ENCODE results near the gene ACP5. TPM values are rescaled to one million over a fixed set of nuclear protein-coding genes. Genes with fewer than 3 reads are reported as not detected.

ACP5 gene
- total RNA-seq, 4 donors from 2014 or later = 24.4 to 133 (median 36.1) TPM

DNA sequence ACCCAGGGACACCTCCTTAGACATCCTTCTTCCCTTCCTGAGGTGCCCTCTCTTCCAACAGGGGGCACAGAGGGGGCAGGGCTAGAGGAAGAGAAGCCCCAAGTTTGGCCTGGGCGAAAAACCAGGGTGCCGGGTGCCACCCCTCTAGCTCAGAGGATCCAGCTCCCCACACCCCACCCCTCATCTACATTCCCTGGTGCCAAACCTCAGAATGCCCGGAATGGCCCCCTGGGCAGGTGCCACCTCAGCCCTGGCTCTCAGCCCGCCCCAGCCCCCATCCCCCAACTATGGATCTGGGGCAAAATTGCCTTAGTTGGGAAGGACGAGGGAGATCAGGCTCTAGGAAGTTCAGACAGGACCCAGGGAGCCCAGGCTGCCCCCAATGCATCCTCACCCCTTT is 36.8 kb downstream of the ACP5 start:
- TF ChIP-seq, protein P1, sequence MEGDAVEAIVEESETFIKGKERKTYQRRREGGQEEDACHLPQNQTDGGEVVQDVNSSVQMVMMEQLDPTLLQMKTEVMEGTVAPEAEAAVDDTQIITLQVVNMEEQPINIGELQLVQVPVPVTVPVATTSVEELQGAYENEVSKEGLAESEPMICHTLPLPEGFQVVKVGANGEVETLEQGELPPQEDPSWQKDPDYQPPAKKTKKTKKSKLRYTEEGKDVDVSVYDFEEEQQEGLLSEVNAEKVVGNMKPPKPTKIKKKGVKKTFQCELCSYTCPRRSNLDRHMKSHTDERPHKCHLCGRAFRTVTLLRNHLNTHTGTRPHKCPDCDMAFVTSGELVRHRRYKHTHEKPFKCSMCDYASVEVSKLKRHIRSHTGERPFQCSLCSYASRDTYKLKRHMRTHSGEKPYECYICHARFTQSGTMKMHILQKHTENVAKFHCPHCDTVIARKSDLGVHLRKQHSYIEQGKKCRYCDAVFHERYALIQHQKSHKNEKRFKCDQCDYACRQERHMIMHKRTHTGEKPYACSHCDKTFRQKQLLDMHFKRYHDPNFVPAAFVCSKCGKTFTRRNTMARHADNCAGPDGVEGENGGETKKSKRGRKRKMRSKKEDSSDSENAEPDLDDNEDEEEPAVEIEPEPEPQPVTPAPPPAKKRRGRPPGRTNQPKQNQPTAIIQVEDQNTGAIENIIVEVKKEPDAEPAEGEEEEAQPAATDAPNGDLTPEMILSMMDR (IDR thresholded peaks at IDR 0.05) = no peak
- no peak for ATAC-seq (ENCODE audit: low FRiP score)
- no peak for DNase-seq (ENCODE audit: low spot score)

DNA sequence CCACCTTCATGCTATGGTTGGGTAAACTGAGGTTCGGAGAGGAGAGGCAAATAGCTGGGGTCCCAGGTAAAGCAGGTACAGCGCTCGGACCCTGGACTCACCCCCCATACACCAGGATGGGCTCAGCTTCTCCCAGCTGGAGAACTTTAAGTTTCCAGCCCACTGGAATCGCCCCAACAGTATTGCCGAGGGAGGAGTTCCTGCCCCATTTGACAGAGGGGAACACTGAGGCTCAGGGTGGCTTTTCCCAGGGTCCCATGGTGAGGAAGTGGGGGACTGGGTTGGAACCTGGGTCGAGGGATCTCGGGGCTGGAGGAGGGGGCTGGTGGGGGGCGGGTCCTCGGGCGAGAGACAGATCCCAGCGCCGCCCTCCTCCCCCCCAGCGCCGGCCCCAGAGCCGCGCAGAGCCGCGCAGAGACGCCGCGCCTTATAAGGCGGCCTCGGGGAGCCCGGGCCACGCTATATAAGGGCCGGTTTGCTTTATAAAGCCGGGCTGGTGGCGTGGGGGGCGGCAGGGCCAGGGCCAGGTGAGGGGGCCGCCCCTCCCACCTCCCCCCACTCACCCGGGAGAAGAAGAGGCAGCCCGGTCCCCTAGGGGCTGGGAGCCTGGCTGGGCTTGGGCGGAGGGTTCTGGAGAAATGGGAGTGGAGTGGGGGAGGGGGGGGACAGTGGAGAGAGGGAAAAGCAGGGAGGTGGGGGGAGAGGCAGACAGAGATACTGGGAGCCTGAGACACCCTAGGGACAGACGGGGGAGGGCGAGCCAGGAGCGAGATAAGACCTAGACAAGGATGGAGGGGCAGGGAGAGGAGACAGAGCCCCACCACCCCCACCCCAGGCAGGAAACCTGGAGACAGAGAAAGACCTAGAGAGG is 37.7 kb downstream of the ACP5 start:
- TF ChIP-seq, protein P1 (IDR thresholded peaks at IDR 0.05) = no peak
- no peak for DNase-seq (ENCODE audit: low spot score)
- no peak for ATAC-seq (ENCODE audit: low FRiP score)

DNA sequence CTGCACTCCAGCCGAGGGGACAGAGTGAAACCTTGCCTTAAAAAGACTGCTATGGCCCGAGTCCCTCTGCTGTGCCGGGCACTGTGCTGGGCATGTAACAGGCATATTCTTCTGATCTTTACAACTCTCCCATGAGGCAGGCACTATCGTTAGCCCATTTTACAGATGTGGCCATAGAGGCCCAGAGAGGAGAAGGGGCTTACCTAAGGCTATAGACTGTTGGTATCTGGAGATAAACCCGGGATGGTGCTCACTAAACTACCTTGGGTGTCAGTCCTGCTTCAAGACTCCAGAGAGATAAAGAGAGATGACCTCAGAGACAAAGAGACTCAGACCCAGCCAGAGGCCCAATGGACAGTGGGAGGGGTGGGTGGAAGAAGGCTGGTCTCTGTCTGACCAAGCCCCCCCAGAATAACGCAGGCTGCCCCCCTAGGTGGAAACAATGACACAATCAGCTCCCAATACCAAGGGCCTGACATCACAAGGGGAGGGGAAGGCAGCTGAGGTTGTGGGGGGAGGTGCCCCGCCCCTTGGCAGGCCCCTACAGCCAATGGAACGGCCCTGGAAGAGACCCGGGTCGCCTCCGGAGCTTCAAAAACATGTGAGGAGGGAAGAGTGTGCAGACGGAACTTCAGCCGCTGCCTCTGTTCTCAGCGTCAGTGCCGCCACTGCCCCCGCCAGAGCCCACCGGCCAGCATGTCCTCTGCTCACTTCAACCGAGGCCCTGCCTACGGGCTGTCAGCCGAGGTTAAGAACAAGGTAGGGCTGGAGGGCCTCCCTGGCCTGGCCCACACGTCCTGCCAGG is 39.0 kb downstream of the ACP5 start, which contains the start of gene CNN1:
TSS of gene CNN1 (plus strand) at position 620 of the 805 bp plus-strand sequence. CDS start at position 697, 77 bp downstream.
- DNase-seq (ENCODE audit: low spot score) = no peak
- ATAC-seq (ENCODE audit: low FRiP score) = peak; percentile 50

DNA sequence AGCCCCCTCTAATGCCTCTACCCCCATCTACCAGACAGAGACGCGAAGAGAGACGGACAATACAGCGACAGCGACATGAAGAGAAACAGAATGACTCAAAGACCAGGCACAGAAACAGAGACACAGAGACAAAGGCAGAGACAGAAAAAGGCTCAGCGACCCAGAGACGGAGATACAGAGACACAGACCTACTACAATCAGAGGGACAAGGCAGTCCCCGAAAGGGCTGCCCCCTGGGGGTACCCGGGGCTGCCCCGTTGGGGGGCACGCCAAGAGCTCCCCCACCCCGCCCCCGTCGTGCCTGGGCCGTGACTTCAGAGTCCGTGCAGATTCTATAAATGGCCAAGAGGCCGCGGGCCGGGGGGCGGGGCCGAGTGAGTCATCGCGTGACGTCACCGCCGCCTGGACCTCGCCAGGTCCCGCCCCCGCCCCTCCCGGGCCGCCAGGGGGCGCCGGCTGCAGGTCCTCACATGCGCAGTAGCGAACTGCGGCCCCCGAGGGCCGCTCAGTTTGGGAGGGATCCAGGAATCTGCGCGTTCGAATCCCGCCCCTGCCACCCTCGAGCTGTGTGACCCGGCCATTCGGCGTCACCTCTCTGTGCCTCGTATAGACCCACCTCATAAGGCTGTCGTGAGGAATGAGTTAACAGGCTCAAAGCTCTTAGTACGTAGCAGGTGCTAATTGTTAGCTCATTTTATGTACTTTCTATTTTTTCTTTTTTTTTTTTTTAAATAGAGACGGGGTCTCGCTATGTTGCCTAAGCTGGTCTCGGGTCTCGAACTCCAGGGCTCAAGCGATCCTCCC is 41.5 kb downstream of the ACP5 start:
- DNase-seq (ENCODE audit: low spot score) (peak; percentile 95), ATAC-seq (ENCODE audit: low FRiP score) (peak; percentile 90)
- TF ChIP-seq, protein P1 (IDR thresholded peaks at IDR 0.05) = peak in 2 of 3 donors; percentile 85 to 88

More for the DNA sequence above, 39.0 kb downstream of the ACP5 start, which contains the start of gene CNN1:
- TF ChIP-seq, protein P1 (IDR thresholded peaks at IDR 0.05) = no peak

DNA sequence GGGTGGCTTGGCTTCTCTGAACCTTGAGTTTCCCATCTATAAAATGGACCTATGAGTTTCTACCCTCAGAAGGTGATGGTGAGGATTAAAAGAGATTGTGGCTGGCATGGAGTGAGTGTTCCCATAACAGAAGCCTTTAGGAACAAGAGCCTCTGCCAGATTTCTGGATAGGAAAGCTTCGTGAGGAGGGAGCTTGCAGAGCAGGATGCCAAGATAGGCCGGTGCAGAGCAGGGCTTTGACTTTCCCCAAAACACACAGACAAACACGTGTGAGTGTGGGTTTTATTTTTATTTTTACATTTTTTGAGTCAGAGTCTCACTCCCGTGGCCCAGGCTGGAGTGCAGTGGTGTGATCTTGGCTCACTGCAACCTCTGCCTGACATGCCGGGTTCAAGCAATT is 42.5 kb downstream of the ACP5 start:
- ATAC-seq (ENCODE audit: low FRiP score) = no peak
- TF ChIP-seq, protein P1 (IDR thresholded peaks at IDR 0.05) = no peak
- DNase-seq (ENCODE audit: low spot score) = no peak

DNA sequence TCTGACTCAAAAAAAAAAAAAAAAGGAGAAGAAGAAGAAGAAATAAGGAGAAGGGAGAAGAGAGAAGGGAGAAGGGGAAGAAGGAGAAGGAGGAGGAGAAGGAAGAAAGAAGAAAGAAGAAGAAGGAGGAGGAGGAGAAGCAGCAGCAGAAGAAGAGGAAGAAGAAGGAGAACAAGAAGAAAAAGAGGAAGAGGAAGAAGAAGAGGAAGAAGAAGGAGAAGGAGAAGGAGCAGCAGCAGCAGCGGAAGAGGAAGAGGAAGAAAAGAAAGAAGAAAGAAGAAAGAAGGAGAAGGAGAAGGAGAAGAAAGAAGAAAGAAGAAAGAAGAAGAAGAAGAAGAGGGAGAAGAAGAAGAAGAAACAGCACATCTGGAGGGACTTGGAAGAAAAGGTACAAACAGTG is 42.9 kb downstream of the ACP5 start:
- TF ChIP-seq, protein P1 (IDR thresholded peaks at IDR 0.05) = no peak
- no peak for ATAC-seq (ENCODE audit: low FRiP score)
- no peak for DNase-seq (ENCODE audit: low spot score)

All from omental fat pad (tissue), 4 donors.